HL-60/S4 (cell line): ENCODE data around the gene ALDH8A1.

Experiments used
- in situ Hi-C: fragments of 300-500 bp; cut with MboI; formaldehyde crosslinking; loops from 2 replicates; pipeline ENCODE4 v1.14.3; 2022; ENCODE audit warnings: low sequenced_read_pairs

ALDH8A1 gene

DNA sequence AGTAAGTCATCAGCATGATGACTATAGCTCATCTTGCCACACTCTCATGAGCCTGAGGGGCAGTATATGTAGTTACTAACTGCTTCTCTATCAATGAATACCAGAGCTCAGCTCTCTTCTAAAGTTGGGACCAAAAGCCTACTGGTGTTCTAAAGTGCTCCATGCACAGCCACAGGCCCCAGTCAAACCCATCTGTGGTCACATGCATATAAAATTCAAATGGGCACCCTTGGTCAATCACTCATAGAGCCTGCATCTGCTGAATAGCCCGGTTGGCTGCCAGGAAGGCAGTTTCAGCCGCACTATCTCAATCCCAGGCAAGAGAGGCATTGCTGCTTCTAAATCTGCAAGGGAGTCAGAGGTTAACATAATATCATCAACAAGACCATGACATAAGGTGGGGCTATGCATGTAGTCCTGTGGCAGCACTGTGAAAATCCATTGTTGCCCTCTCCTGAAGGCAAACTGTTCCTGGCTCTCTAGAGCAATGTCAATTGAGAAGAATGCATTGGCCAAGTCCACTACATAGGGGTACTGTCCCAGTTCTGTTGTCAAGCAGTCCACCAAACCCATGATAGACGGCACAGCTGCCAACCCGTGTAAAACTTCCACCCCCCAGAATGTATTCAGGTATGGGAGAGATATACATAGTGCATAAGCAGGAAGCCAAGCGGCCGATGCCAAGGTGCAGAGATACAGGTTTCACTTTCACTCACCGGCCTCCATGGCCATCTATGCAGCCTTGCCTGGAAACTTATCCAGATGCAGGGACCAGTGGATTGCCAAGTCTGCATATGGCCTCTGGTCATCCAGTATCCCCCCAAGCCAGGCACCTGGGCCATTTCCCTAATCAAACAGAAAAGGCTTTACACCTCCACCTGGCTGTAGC is 76.2 kb downstream of the ALDH8A1 start:
- in situ Hi-C loops, result no loop called here

DNA sequence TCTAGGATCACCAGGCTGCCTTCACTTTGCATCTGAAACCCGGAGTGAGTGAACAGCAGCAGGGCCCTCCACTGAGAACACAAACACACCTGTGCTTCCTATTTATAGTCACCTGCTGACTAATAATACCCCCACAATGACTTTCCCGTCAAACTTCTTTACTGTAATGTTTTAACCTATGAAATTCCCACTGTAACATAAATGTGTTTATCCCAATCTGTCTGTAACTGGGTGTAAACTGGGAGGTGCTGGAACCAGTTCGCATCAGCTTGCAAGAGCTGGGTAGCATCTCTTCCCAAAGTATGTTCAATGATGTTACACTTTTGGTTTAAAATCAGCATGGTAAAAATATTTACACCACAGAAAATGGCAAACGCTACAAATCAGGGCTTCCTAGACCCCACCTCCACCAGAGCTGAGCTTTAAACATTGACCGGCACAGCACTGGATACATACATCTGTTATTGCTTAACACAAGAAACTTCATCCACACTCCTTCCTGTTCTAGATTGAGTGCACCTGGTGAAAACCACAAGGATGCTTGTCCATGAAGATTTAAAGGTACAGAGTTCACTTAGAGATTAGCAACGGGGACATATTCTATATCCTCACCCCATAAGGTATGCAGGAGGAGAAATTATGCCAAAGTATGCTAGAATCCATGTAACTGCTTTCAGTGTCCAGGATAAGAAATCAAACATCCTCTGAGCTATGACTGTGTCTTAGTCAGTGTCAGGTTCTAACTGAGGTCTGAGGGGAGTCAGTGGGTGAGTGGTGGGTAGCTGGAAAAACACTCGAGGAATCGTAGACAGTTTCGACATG is 79.0 kb downstream of the ALDH8A1 start:
- in situ Hi-C loops, result no loop called here

DNA sequence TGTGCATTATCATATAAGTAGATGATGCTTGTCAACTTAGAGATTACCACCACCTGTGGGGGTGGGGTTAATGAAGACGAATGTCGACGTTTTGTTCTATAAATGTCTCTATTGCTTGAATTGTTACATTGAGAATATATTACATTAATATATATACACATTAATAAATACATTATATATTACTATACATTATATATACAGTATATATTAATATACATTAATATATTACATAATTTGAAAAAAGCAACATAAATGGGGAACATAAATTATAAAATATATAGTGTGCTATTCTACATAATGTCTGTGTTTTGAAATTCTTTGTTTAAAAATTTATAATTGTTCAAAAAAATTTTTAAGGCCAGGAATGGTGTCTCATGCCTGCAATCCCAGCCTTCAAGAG is 81.1 kb downstream of the ALDH8A1 start:
- in situ Hi-C loops, result no loop called here
